ENCODE results near the gene KRT13.

KRT13 gene

GRCh38 chr17:41519501-41520224, 14.3 kb upstream of the KRT13 start:
- H3K4me3 ChIP-seq (ENCODE audit: low read depth, low read length): no peak overlapping the region

GRCh38 chr17:41518789-41519449, 13.5 kb upstream of the KRT13 start, which contains the start of gene KRT15:
KRT15 (minus strand) TSS chr17:41518890; CDS start chr17:41518827, 63 bp downstream.
- H3K4me3 ChIP-seq (ENCODE audit: low read depth, low read length): no peak within 1 kb of the TSS

More at GRCh38 chr17:41519501-41520224, 14.3 kb upstream of the KRT13 start:
- TF ChIP-seq, protein P1, sequence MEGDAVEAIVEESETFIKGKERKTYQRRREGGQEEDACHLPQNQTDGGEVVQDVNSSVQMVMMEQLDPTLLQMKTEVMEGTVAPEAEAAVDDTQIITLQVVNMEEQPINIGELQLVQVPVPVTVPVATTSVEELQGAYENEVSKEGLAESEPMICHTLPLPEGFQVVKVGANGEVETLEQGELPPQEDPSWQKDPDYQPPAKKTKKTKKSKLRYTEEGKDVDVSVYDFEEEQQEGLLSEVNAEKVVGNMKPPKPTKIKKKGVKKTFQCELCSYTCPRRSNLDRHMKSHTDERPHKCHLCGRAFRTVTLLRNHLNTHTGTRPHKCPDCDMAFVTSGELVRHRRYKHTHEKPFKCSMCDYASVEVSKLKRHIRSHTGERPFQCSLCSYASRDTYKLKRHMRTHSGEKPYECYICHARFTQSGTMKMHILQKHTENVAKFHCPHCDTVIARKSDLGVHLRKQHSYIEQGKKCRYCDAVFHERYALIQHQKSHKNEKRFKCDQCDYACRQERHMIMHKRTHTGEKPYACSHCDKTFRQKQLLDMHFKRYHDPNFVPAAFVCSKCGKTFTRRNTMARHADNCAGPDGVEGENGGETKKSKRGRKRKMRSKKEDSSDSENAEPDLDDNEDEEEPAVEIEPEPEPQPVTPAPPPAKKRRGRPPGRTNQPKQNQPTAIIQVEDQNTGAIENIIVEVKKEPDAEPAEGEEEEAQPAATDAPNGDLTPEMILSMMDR (IDR thresholded peaks at IDR 0.05; ENCODE audit: borderline replicate concordance, insufficient read depth, low read depth, low read length): no peak

GRCh38 chr17:41518031-41518430, 12.6 kb upstream of the KRT13 start:
- TF ChIP-seq, protein P1 (IDR thresholded peaks at IDR 0.05; ENCODE audit: borderline replicate concordance, insufficient read depth, low read depth, low read length): no peak
- H3K4me3 ChIP-seq (ENCODE audit: low read depth, low read length): no peak overlapping the region

More at GRCh38 chr17:41518789-41519449, 13.5 kb upstream of the KRT13 start, which contains the start of gene KRT15:
- TF ChIP-seq, protein P1 (IDR thresholded peaks at IDR 0.05; ENCODE audit: borderline replicate concordance, insufficient read depth, low read depth, low read length): no peak

DNA sequence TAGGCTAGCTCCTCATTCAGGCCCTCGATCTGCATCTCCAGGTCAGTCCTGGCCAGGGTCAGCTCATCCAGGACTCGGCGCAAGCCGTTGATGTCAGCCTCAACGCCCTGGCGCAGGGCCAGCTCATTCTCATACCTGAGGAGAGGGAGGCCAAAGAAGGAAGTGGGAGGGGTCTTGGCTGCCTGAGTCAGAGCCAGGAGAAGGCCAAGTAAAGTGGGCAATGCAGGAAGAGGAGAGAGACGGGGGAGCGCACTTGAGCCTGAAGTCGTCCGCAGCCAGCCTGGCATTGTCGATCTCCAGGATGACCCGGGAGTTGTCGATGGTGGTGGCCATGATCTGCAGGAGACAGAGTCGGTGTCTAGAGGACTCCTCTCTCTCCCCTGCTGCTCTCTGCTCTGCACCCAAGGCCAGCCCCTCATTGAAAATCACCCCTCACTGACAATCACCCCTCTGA, 11.4 kb upstream of the KRT13 start:
- TF ChIP-seq, protein P1 (IDR thresholded peaks at IDR 0.05; ENCODE audit: borderline replicate concordance, insufficient read depth, low read depth, low read length): no peak
- no peak overlapping the region for H3K4me3 ChIP-seq (ENCODE audit: low read depth, low read length)

DNA sequence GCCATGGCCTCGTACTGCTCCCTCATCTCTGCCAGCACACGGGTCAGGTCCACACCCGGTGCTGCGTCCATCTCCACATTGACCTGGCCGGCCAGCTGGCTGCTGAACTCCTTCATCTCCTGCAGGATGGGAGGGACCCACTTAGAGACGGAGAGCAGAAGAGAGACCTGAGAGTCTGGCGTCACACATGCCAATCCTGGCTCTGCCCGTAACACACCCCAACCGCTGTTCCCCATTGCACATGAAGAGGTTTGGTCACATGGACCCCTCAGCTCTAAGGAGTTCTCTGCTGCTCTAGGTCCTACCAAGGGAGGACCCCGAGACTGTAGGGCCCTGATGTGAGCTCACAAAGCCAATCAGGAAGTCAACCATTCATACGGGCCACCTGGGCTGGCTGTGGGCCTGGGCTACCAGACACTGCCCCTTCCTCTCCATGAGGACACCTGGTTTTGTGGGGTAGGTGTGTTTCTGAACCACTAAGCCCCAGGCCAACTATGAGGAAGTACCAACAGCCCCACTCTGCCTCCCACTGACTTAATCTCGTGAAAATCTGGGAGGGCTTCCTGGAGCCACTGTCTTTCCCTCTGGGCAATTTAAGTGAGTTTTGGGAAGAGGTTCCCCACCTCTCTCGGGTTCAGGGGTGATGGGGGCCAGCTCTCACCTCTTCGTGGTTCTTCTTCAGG, 10.9 kb upstream of the KRT13 start:
- H3K4me3 ChIP-seq (ENCODE audit: low read depth, low read length): no peak overlapping the region
- TF ChIP-seq, protein P1 (IDR thresholded peaks at IDR 0.05; ENCODE audit: borderline replicate concordance, insufficient read depth, low read depth, low read length): no peak

- TF ChIP-seq, protein P1 (IDR thresholded peaks at IDR 0.05; ENCODE audit: borderline replicate concordance, insufficient read depth, low read depth, low read length): no peak
- H3K4me3 ChIP-seq (ENCODE audit: low read depth, low read length): no peak overlapping the region
Measured at GRCh38 chr17:41513168-41513547, 7.7 kb upstream of the KRT13 start.

Measured in GM12875 (cell line).